ENCODE results near the gene MMP11.

GRCh38 chr22:23773483-23774113 is 949 bp downstream of the MMP11 start:
- TF ChIP-seq CTCF (IDR thresholded peaks at IDR 0.05), result no peak
- no peak for TF ChIP-seq POLR2A (IDR thresholded peaks at IDR 0.05)
